Neural crest cell (in vitro differentiated cells): ENCODE data around the gene TDRD12. TPM values are rescaled to one million over a fixed set of nuclear protein-coding genes. Genes with fewer than 3 reads are reported as not detected.

Experiments used
- DNase-seq: peaks from one replicate; pipeline ENCODE4 v3.0.0; 2021; ENCODE audit warnings: low read depth, mixed read lengths, low spot score
- H3K27ac Mint-ChIP-seq: one replicate; pipeline ENCODE4 v1.8.0; 2021; ENCODE audit warnings: mild to moderate bottlenecking, mixed read lengths; ENCODE audit not compliant: unreplicated experiment
- H3K27me3 Mint-ChIP-seq: 2 replicates; pipeline ENCODE4 v1.8.0; 2021; ENCODE audit warnings: low read depth, mild to moderate bottlenecking, mixed read lengths
- H3K36me3 Mint-ChIP-seq: 2 replicates; pipeline ENCODE4 v1.8.0; 2021; ENCODE audit warnings: low read depth, mild to moderate bottlenecking, mixed read lengths
- H3K4me1 Mint-ChIP-seq: 2 replicates; pipeline ENCODE4 v1.8.0; 2021; ENCODE audit warnings: mixed read lengths
- H3K4me3 Mint-ChIP-seq: one replicate; pipeline ENCODE4 v1.8.0; 2021; ENCODE audit warnings: mild to moderate bottlenecking, mixed read lengths
- H3K9me3 Mint-ChIP-seq: 2 replicates; pipeline ENCODE4 v1.8.0; 2021; ENCODE audit warnings: mixed read lengths
- total RNA-seq: library from RNA; stranded (reverse); gene quantifications from 2 replicates; pipeline ENCODE4 v1.2.1, GENCODE V29; 2021
- TF ChIP-seq, protein P1 (sequence below): fragments of 200-600 bp; sonication (generic); conservative IDR thresholded peaks from 2 replicates; pipeline ENCODE4 v1.5.0; 2021; ENCODE audit warnings: antibody characterized with exemption, mild to moderate bottlenecking

Gene TDRD12
- total RNA-seq, 1 donor from 2014 or later = 0.21 TPM

DNA sequence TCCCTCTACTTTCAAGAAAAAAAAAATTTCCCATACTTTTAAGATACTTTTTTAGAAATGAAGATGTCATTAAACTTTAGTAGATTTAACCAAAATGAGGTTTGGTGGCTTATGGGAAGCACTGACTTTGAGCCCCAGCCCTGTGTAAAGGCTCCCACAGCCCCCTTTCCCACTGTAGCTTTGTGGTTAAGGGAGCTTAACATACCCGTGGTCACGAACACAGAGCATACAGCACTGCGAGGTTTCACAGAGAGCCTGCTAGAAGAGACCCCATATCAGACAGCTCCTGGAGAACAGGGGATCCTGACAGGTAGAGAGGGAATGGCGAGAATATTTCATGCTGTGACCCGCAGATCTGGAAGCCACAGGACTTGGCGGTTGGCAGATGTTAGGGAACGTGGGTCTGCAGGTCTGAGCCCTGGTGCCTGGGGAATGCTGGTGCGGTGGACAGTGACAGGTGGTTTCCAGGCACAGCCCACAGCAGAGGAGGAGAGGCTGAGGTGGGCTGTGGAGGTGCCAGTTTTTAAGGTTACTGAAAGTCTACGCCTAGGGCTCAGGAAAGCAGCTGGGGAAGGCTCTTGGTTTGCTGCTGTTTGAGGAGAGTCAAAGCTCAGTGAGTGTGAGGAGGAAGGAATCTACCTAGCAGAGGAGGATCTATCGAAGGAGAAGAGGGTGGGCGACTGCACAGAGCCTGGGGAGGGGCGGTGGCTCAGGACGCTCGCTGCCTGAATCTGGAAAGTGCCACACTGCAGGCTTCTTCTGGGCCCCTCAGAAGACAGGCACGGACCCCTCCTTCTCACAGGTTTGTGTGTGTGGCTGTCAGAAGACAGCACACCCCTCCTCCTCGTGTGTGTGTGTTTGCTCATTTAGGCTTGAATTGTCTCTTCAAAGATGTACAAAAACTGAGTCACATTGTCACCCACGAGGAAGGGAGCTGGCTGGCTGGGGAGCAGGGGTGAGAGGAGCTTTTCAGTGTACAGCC, 100.1 kb downstream of the TDRD12 start:
- H3K9me3 Mint-ChIP-seq = no peaks in the 10 kb centered on the region
- peaks cover 25% of the 10 kb centered on the region for H3K4me1 Mint-ChIP-seq
- H3K36me3 Mint-ChIP-seq = no peaks in the 10 kb centered on the region
- H3K27me3 Mint-ChIP-seq = peaks cover 4% of the 10 kb centered on the region
- no peak overlapping the region for H3K4me3 Mint-ChIP-seq
- no peak for DNase-seq
- peak overlapping the region; percentile 85 for H3K27ac Mint-ChIP-seq
- TF ChIP-seq, protein P1, sequence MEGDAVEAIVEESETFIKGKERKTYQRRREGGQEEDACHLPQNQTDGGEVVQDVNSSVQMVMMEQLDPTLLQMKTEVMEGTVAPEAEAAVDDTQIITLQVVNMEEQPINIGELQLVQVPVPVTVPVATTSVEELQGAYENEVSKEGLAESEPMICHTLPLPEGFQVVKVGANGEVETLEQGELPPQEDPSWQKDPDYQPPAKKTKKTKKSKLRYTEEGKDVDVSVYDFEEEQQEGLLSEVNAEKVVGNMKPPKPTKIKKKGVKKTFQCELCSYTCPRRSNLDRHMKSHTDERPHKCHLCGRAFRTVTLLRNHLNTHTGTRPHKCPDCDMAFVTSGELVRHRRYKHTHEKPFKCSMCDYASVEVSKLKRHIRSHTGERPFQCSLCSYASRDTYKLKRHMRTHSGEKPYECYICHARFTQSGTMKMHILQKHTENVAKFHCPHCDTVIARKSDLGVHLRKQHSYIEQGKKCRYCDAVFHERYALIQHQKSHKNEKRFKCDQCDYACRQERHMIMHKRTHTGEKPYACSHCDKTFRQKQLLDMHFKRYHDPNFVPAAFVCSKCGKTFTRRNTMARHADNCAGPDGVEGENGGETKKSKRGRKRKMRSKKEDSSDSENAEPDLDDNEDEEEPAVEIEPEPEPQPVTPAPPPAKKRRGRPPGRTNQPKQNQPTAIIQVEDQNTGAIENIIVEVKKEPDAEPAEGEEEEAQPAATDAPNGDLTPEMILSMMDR = no peak

DNA sequence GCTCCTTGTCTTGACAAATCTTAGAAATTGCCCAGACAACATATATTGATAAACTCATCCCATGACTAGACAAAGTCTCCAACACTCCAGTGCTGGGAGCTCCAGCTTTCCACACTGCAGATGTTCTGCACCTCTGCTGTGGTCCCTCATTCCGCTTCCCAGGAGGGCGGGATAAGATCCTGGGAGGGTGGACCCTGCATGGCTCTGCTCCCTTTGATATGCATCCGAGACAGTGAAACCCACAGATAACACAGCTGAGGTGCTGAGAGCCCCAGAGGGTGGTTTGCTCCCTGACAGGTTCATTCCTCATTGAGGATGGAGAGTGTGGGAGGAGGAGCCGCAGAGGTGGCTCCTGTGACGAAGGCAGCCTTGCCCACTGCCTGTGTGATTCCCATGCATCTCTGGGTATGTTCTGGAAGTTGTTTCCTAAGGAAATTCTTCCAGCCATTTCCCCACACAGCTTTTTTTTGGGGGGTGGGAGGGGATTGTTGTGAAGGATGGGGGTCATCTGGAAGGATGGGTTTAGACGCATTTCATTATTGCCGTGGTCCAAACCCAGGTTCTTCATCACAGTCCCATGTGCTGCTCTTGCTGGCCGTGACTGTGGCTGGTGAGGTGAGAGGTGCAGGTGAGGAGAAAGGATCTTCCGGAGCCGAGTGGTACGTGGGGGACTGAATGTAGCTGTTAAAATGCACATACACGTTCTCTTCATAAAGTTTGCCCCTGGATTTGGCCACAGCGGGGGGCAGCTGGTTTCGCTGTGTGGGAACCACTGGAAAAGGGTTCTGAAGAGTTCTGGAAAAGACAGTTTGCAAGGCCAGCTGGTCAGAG, 103.6 kb downstream of the TDRD12 start:
- DNase-seq = no peak
- Mint-ChIP-seq H3K4me1 (peaks cover 31% of the 10 kb centered on the region), H3K9me3 (no peaks in the 10 kb centered on the region), H3K36me3 (no peaks in the 10 kb centered on the region), H3K27ac (no peak overlapping the region), H3K27me3 (peaks cover 4% of the 10 kb centered on the region), H3K4me3 (no peak overlapping the region)
- TF ChIP-seq, protein P1 = no peak

DNA sequence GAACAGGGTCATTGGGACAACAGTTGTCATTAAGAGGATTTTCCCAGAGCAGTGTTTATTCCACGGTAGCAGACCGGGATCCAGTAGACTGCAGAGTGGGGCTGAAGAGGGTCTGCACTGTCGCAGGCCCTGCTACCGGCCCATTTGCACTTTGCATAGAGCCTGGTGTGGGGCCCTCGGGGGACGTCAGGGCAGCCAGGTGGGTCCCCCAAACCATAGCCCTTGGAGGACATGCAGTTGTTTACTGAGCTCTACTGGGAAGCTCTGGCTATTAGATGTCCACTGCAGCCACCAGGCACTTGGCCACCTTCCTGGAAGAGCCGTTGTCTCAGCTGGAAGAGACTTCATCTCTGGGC, 104.2 kb downstream of the TDRD12 start:
- no peak for DNase-seq
- H3K4me3 Mint-ChIP-seq = no peak overlapping the region
- no peaks in the 10 kb centered on the region for H3K36me3 Mint-ChIP-seq
- H3K4me1 Mint-ChIP-seq = peaks cover 31% of the 10 kb centered on the region
- TF ChIP-seq, protein P1 = no peak
- H3K9me3 Mint-ChIP-seq = no peaks in the 10 kb centered on the region
- peaks cover 4% of the 10 kb centered on the region for H3K27me3 Mint-ChIP-seq
- H3K27ac Mint-ChIP-seq = no peak overlapping the region

DNA sequence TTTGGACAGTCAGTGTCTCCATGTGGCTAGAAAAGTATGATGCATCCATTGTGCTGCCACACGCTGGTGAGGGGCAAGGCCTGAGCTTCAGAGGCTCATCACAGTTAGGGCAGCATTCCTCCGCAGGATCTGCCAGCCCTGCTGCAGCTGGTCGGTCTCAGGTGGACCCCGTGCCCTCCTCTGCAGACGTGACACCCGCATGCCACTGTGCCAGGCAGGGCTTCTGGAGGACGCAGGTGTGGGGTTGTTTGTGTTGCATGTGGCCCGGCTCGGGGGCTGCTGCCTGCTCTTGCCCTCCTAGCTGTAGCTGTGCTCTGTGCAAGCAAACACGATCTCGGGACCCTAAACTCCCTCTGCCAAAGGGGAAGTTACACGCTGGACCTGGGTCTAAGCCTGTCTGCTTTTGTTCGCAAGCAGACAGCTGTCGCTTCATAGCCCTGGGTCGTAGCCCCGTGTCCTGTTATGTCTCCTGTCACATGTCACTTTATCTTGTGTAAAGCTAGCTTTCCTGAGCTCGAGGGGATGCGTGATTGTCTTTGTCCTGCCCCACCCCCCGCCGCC, 104.7 kb downstream of the TDRD12 start:
- Mint-ChIP-seq H3K27me3 (peaks cover 4% of the 10 kb centered on the region), H3K36me3 (no peaks in the 10 kb centered on the region), H3K4me1 (peaks cover 31% of the 10 kb centered on the region), H3K4me3 (no peak overlapping the region), H3K9me3 (no peaks in the 10 kb centered on the region), H3K27ac (peak overlapping the region; percentile 60)
- DNase-seq = no peak
- TF ChIP-seq, protein P1 = no peak

DNA sequence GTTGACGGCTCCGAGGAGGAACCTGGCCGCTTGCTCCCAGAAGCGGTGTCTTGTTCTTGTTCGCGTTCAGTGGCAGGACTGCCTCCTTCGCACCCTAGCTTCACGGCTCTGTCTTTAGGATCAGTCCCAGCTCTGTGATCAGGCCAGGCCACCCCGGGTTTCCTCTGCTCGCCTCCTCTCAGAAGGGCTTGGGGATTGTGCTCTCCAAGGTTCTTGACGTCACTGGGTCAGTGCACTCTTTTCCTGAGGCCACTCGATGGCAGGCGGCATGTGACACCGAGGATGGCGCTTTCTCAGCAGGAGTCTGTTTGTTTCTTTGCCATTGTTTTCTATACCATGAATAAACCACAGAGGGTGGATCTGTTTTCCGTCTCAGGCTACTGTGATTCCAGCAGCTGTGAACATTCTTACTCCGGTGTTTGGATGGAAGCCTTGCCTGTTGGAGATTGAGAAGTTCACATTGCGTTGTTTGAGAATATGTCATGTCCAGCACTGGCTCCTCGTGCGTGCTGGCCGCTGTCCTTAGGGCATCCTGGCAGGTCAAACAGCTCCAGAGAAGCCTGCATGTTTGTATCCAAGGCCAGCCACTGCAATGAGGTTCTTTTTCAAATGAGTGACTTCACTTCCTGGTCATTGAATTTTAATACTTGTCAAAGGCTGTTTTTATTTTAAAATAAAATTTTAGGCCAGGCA, 105.5 kb downstream of the TDRD12 start:
- H3K4me3 Mint-ChIP-seq = peak overlapping the region; percentile 1
- H3K36me3 Mint-ChIP-seq = no peaks in the 10 kb centered on the region
- TF ChIP-seq, protein P1 = no peak
- H3K27ac Mint-ChIP-seq = peak overlapping the region; percentile 60
- H3K9me3 Mint-ChIP-seq = no peaks in the 10 kb centered on the region
- peaks cover 25% of the 10 kb centered on the region for H3K4me1 Mint-ChIP-seq
- no peaks in the 10 kb centered on the region for H3K27me3 Mint-ChIP-seq
- peak; percentile 28 for DNase-seq
